NCI-H1048 (cell line): ENCODE results near the gene INPP4B.

Experiments
- DNase-seq: peaks from one replicate; lab custom pipeline; 2025; lab: John Stamatoyannopoulos, UW

INPP4B gene

DNA sequence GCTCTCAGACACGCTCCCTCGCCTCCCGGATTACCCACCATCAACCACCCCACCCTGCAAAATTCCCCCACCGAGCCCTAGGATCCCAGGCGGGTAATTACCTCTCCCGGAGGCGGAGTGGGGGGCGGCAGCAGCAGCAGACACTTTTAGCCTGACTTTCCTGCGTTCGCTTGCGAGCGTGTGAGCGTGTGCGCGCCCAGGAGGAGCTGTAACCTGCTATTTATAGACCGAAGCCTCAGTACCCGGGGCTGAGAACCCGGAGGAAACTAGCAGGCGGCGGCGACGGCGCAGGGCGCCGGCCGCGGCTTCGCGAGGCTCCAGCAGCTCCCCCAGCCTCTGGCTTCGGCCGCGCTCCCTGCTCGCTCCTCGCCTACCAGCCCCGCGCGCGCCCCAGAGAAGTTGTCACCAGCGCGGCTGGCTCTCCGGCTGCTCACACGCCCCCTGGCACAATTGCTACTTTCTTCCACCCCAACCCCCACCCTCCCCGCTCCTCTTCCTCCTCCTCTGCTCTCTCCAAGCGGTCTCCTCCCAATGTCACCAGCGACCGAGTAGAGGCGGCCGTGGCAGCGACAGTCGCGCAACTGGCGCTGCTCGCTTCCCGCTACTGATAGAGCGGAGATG lies at the start of gene INPP4B:
INPP4B (minus strand) TSS at position 194 of the 621 bp plus-strand sequence.
- no peak for DNase-seq

DNA sequence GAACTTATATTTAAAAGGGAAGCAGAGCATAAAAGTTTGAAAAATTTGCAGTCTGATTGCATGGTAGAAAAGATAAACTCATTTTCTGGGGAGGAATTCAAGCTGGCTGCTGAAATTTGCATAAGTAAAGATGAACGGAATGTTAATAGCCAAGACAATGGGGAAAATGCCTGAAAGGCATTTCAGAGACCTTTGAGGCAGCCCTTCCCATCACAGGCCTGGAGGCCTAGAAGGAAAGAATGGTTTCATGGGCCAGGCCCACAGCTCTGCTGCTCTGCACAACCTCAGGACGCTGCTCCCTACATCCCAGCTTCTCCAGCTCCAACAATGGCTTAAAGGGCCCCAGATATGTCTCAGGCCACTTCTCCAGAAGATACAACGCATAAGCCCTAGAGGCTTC lies 46.9 kb upstream of the INPP4B start:
- no peak for DNase-seq

DNA sequence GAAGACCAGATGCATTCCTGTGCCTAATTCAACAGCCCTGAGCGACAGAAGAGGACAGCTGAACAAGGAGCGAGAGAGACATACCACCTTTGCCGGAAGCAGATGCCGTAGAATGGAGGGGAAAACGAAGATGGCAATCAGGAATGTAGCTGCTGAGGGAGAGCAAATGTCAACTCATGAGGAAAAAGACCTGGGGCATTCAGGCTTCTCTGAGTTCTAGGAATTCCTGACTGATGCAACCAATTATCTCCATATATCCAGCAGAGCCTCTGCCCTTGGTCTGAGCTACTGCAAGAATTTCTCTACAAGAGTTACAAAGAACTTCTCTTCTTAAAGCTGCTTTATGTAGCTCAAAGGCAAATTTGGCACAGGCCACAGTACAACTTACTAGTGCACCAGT lies 40.5 kb upstream of the INPP4B start:
- no peak for DNase-seq

DNA sequence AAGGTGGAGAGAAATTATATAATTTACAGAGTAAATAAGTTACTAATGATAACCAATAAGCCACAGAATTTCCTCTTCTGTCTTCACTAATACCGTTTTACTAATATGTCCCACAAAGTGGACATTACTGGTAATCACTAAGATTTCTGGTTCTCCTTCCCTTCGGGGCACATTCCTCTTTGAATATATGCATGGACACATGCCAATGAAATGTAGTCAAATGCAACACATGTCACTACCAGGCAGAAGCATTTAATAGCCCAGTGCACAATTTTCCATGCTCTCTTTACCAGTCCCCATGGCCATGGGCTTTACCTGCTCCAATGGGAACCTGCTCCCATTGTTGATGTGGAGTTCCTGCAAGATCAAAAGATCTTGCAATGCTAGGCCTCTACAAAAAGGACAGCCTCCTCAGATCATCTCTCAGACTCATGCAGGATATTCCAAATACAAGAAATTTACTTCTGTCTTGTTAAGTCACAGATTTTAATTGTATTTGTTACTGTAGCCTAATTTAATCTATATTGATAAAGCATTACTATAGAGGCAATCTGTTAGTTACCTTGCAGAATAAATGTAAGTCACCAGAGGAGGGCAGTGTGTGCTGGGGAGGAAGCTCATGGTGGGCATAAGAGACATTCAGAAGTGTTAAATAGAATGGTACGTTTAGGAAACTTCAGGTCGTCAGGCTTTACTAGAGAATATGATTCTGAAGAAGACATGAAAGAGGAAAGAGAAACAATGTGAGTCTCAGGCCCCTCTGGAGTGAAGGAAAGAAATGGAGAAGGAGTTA lies 37.1 kb upstream of the INPP4B start:
- no peak for DNase-seq

DNA sequence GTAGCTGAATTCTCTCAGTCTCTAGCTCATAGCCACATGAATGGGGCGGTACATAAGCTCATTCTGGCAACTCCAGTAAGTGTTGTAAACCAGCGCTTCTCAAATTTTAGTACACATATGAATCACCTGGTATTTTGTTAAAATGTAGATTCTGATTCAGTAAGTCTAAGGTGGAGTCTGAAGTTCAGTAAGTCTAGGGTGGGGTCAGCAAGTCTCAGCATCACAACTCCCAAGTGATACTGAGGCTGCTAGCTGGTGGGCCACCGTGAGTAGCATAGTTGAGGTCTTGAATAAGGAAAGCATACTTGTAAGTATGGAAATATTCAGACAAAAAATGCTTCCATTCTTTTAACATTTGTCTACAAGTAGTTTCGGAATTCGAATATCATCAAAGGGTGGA lies 36.1 kb upstream of the INPP4B start:
- DNase-seq, result no peak

DNA sequence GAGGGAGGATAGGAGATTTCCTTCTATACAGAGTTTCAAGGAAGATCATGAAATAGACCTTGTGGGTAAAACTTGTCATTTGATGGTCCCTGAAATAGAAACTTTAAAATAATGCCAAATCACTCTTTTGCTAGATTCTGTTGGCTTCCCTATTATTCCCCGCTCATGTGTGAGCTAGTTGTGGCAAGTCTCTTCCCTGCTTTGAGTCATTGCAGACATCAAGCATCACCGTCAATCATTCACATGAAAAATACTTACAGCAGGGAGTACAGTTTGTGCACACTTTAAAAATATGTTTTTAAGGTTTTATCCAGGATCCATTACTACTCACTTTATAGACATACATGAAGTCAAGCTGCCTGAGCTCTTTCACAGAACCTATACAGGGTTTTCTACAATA lies 35.2 kb upstream of the INPP4B start:
- no peak for DNase-seq

DNA sequence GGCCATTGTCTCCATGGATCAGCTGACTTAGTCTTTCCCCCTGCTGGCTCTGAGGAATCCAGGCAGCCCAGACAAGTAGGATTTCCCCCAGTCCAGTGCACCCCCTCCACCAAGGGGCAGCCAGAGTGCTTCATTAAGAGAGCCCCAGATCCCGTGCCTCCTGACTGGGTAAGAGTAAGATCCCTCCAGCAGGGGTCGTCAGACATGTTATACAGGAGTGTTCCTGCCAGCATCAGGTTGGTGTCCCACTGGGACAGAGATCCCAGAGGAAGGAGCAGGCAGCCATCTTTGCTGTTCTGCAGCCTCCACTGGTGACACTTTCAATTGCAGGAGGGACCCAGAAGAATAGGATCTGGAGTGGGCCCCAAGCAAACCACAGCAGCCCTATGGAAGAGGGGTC lies 29.0 kb upstream of the INPP4B start:
- no peak for DNase-seq

DNA sequence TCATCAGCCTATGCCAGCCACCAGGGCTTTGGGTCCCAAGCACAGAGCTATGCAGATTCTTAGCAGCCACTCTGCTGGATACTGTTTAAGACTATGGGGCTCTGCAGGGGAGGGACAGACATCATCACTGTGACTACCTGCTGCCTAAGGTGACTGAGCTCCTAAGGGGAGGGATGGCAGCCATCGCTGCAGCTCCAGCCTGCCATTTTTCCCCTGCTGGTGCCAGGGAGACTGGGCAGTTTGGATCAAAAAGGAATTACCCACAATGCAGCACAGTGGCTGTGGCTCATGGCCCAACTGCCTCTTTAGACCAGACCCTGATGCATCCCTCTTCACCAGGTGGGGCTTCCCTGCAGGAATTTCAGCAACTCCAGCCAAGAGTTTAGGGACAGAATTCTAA lies 28.6 kb upstream of the INPP4B start:
- DNase-seq, result no peak

DNA sequence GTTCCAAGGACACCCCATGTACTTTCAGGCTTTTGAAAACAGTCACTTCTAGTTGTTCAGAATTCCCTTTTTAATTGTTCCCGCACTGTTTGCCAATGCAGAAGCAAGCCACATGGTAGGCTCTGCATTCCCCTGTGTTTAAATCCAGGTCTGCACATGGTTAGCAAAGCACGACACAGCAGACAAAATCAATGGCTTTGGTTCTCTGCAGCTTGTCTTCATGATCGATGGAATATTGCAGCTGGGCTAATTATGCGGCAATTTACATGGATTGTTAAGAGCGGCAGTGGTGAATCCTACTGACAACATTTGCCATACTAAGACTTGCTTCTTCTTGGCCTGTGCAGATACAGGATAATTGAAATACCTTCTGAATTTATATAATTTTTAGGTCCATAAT lies 20.6 kb upstream of the INPP4B start:
- DNase-seq, result no peak

DNA sequence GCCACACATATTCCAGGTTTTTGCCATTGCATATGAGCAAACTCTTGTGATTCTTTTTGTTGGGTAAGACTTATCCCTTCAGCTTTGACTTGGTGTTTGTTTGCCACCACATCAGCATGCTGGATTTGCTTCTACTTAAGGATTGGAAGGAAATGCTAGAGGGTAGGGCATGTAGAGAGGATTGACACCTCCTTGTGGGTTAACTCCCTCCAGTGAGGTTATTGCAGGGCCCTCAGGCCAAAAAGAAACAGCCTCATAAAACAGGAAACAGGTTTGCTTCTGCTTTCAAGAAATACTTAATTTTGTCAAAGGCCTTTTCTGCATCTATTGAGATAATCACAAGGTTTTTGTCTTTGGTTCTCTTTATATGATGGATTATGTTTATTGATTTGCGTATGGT lies 15.2 kb upstream of the INPP4B start:
- no peak for DNase-seq

DNA sequence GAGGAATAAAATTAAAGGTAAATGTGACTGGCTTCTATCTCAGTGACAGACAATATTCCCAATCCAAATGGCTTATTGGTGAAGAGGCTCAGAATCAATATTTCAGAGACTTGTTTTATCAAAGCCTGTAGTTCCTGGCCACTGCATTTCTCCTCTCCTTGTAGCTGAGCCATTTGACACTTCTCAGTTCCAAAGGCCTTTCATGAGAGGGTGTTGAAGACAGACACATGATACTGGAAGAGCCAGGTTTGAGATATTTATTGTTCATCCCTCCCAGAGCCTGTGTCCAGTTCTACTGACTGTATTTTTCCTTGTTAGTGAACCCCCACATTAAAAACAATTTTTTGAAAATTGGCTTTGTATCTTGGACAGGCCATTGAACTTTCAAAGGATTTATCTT lies 12.9 kb upstream of the INPP4B start:
- no peak for DNase-seq

DNA sequence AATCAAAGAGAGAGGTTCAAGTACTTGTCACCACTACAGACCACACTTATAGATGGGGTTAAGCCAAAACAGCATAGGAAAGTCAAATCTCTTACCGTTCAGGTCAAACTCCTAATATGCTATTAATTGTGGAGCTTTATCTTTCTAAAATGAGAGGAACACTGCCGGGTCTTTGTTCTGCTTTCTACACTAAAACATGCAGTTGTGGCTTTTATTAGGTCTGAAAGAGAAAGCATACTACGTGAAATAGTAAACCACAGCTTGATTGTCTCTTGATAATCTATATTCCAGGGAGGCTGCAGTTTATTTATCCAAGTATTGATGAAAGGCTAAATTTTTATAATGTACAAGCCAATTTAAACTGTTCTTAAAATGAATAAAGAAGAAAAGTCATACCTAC lies 12.3 kb upstream of the INPP4B start:
- DNase-seq, result no peak

DNA sequence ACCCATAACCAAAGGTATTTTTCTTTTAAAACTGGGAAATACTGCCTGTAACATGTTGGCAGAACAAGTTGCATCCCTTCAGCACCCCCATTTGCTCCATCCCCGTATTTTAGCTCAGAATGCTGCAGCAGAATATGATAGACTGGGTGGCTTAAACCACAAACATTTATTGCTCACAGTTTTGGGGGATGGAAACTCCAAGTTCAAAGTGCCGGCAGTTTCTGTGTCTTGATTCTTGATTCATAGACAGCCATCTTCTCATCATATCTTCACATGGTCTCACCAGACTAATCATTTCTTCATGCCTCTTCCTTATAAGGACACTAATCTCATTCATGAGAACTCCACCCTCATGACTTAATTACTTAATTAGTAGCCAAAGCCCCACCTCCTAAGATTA lies 10.5 kb upstream of the INPP4B start:
- no peak for DNase-seq

DNA sequence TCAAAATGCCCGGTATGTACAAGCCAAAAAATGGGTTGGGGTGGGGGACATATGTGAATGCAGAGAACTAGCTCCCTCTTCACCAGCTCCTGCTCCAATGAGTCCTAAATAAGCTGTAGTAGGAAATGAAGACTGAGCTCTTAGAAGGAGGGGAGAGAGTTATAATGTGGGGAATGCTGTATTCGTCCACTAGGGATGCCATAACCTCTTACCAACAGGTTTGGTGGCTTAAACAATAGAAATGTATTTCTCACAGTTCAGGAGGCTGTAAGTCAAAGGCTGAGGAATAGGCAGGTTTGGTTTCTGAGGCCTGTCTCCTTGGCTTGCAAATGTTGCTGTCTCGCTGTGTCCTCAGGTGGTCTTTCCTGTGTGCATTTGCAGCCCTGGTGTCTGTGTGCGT lies 4.4 kb upstream of the INPP4B start:
- no peak for DNase-seq

DNA sequence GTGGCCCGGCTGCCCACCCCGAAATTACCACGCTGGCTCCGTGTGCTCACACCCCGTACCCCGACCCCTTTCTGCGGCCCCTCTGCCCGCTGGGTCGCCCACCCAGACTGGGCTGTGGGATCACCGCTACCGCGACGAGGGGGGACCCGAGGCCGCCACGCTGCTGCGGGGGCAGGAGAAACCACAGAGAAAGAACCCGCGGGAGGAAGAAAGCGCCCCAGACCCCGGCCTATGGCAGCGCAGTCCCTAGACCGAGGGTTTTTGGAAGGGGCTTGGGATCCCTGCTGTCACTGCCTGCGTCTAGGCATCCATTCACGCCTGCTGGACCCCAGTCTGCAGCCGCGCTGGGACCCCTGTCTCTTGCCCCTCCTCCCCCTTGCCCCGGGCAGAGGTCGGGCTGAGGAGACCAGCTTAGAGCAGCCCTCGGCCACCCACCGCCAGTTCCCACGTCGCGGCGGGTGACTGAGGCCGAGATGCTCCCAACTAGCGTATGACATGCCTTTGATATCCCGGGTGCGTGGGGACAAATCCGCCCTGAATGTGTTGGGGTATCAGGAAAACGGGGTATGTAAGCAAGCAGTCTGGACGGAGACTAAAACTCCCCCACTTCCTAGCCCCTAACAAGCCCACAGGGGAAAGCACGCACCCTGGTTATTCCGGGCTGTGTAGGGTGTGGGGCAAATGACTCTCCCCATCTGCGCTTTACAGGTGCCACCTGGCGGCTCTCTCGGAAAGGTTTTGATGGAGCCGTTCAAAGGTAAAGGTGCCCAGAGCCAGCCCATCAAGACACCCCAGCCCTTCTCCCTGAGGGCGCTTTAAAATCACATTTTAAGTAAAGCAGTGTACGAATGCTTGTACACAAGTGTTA lies 862 bp upstream of the INPP4B start:
- DNase-seq, result no peak

DNA sequence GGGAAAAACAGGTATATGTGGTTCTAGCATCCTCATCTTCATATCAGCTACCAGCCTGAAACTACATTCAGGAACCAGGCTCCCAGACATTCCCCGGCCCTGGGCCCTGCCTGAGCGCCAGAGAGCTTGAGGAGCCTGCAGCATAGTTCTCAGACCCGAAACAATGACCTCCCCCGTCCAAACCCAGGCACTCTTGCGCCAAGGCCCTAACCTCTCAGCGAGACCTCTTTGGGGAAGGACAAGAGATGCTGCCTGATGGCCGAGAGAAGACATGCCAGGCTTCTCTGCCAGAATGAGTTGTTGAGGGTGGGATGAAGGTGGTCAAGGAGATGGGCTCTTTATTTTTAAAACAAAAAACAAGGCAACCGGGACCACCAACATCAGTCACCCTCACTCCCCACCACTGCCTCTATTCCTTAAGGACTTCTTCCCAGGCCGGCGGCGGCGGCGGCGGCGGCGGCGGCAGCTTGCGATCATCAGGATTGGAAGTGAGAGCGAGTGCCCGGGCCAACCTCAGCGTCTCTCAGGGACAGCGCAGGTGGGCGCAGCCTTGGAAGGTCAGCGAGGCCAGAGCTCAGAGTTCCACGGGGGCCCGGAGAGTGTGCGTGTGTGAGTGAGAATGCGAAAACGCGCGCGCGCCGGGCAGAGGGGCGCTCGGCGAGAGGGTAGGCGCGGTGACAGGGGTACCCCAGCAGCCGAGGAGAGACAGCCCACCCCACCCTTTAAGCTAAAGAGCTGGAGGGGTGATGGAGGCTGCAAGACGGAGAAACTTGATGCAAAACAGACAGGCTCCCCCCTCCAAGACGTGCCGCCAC lies 601 bp downstream of the INPP4B start:
- no peak for DNase-seq

DNA sequence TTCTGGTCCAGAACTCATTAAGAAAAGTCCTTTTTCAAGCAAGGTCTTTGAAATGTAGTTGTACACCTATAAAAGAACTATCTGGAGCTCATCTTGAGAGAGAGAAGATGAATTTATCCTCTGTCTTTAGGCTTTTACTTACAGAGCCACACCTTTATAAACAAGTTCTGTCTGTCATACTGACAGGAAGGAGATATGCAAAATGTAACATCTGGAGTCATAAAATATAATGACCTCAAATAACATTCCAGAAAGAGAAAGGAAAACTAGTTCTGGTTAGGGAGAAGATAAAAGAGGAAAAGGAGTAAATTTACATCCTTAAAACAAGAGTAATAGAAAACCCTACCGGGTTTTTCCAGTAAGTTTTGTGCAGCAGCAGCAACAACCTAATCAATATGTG lies 1.3 kb downstream of the INPP4B start:
- DNase-seq, result no peak

DNA sequence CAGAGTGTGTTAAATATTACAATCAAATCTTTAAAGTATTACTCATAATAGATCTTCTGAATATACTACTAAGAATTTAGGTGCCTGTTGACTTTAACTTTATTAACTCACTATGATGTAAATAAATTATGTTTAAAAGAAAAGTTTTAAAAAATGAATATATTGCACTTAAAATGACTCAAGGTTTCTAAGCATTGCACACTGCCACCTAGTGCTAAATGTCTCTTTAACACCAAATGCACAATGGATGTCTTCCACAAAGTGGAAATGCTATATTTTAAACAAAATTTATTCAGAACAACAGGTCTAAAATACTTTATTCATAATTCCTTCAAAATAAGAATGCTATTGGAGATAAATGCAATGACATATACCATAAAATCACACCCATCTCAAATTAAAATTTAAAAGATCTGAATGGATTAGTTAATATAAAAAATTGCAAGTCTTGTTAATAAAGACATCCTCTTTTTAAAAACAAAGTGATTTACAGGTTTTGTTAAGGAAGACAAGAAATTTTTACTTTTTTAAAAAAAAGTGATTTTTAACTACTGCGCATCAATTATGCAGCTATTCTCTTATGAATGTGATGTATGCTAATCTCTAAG lies 5.5 kb downstream of the INPP4B start:
- DNase-seq, result no peak

DNA sequence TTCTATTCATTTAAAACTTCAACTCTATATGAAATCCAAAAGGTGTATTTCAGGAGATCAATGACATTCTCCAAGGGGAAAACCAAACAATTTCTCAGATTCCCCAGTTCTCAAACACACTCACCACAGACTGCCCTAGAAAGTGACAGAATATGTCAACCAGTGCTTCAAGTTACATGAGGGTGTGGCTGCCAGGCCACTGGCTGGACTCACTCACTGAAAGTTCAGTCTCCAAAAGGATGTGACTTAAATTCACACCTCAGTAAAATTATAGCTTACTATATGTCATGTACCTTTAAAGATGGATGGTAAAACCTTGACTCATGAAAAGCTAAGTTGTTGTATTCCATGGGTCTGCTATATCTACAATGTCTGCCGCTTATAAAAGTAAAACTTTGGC lies 7.3 kb downstream of the INPP4B start:
- no peak for DNase-seq

DNA sequence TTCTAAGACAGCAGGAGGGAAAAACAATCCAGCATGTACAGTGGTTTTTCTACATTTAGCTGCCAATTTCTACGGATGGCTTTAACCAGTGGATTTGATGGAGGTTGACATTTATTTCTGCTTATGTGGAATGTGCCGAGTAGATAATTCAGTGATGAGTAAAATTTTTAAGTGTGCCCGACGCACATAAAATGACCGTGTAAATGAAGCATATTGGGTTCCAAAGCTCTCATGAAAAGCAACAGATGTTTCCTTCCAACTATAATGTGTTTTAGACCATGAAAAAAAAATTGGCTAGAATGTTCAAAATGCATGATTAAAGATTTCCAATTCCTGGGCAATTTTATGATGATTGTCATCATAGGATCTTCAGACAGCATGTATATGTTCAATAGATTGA lies 14.1 kb downstream of the INPP4B start:
- DNase-seq, result no peak

DNA sequence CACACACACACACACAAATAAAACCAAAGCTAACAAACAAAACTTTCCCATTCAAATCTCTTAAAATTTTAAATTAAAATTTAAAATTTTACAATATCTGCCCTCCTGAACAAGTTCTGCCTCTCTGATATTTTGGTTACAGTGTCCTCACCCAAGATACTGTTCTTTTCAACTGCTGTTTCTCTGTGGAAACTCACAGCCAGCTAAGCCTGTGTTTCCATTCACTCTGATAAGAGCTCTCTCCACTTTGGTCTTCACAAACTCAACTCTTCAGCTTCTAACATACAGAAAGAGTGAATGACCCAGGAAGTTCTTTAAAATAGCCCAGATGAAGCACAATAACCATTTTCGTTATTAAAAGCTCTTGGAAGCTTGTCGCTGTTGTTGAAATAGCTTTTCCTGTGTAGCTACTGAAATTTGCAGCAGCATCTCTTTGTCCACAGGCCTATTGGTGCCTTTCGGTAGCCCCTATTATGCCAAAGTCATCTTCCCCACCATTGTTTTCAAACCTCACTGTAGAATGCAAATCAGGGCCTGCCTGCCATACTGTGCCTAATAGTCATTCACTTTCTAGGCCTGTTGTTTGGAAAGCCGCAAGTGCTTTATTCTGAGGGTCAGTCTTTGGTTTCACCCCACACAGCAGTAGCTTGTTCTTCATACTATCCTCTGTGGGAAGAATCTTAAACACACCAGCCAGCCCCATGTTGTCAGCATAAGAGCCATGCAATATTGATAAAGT lies 19.4 kb downstream of the INPP4B start:
- no peak for DNase-seq
